AG10803 (cell line): Measurements from ENCODE around the gene GRIN2A.

Experiments
- DNase-seq: peaks from one replicate; pipeline ENCODE4 v3.0.0; 2010; ENCODE audit warnings: low read depth
- H3K4me3 ChIP-seq: 2 replicates; pipeline ENCODE4 v1.5.1; 2011; ENCODE audit warnings: mild to moderate bottlenecking, low read length, control low read depth
- CTCF ChIP-seq: conservative IDR thresholded peaks from 2 replicates; pipeline ENCODE4 v1.5.1; 2011; ENCODE audit warnings: mild to moderate bottlenecking, low read length, control low read depth, inconsistent platforms

GRIN2A gene

GRCh38 chr16:9970244-9970643, 212.0 kb downstream of the GRIN2A start:
- H3K4me3 ChIP-seq, result no peak overlapping the region
- TF ChIP-seq CTCF, result no peak
- DNase-seq, result no peak

GRCh38 chr16:9969580-9969979, 212.6 kb downstream of the GRIN2A start:
- no peak overlapping the region for H3K4me3 ChIP-seq

GRCh38 chr16:9966569-9967157, 215.6 kb downstream of the GRIN2A start:
- TF ChIP-seq CTCF, result no peak
- H3K4me3 ChIP-seq, result no peak overlapping the region
- peak; percentile 1 for DNase-seq

More at GRCh38 chr16:9969580-9969979, 212.6 kb downstream of the GRIN2A start:
- TF ChIP-seq CTCF, result no peak
- DNase-seq, result no peak

- H3K4me3 ChIP-seq, result no peak overlapping the region
- DNase-seq, result no peak
- TF ChIP-seq CTCF, result no peak
Observed at GRCh38 chr16:9965079-9965478, 217.1 kb downstream of the GRIN2A start.

- DNase-seq, result no peak
- H3K4me3 ChIP-seq, result no peak overlapping the region
- TF ChIP-seq CTCF, result no peak
Observed at GRCh38 chr16:9964426-9964825, 217.8 kb downstream of the GRIN2A start.

GRCh38 chr16:9957433-9957832, 224.8 kb downstream of the GRIN2A start:
- no peak for TF ChIP-seq CTCF
- no peak for DNase-seq
- H3K4me3 ChIP-seq, result no peak overlapping the region

- TF ChIP-seq CTCF, result no peak
- H3K4me3 ChIP-seq, result no peak overlapping the region
- DNase-seq, result no peak
Observed at GRCh38 chr16:9957002-9957401, 225.2 kb downstream of the GRIN2A start.
